ENCODE data around the gene UNC13C.

DNA sequence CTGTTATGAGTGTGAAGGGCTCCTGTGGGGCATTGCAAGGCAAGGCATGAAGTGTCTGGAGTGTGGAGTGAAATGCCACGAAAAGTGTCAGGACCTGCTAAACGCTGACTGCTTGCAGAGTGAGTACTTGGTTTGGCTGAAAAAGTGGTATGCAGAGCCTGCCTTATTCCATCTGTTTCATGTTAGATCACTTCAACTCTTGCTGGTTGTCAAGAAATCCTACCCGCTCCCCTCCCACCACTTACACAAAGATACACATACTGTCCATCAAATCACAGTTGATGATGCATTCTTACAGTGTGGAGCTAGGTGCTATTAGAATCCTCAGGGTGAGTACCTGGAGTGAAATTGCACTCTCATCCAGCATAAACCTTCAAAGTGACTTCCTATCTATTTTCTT lies 272.1 kb downstream of the UNC13C start:
- TF ChIP-seq, protein P1, sequence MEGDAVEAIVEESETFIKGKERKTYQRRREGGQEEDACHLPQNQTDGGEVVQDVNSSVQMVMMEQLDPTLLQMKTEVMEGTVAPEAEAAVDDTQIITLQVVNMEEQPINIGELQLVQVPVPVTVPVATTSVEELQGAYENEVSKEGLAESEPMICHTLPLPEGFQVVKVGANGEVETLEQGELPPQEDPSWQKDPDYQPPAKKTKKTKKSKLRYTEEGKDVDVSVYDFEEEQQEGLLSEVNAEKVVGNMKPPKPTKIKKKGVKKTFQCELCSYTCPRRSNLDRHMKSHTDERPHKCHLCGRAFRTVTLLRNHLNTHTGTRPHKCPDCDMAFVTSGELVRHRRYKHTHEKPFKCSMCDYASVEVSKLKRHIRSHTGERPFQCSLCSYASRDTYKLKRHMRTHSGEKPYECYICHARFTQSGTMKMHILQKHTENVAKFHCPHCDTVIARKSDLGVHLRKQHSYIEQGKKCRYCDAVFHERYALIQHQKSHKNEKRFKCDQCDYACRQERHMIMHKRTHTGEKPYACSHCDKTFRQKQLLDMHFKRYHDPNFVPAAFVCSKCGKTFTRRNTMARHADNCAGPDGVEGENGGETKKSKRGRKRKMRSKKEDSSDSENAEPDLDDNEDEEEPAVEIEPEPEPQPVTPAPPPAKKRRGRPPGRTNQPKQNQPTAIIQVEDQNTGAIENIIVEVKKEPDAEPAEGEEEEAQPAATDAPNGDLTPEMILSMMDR (IDR thresholded peaks at IDR 0.05), result no peak
- TF ChIP-seq POLR2A (IDR thresholded peaks at IDR 0.05), result no peak
